Aorta (tissue), 5 donors: ENCODE measurements around the gene COBLL1. TPM values are rescaled to one million over a fixed set of nuclear protein-coding genes. Genes with fewer than 3 reads are reported as not detected.
A peak's percentile ranks its signal among the peaks of the same experiment; 100 is the strongest.

Experiments used
- ATAC-seq: fragments of 200-7000 bp; cut with Tn5 transposase; one replicate; pipeline ENCODE4 v1.9.1; 2022; ENCODE audit warnings: moderate library complexity; ENCODE audit not compliant: low FRiP score
- DNase-seq, 2 donors: peaks; one replicate each; pipeline ENCODE4 v3.0.0-alpha.2; 2020
- H3K27ac ChIP-seq, 2 donors: one replicate each; pipeline ENCODE4 v1.5.1; 2013; ENCODE audit warnings: low read length in 2 of 2, mild to moderate bottlenecking in 2 of 2, moderate library complexity in 2 of 2, control low read depth in 1 of 2, inconsistent platforms in 1 of 2, low read depth in 1 of 2
- H3K27me3 ChIP-seq, 2 donors: one replicate each; pipeline ENCODE4 v1.6.1; 2013; ENCODE audit warnings: control low read depth in 1 of 2, low read length in 1 of 2, mild to moderate bottlenecking in 1 of 2, moderate library complexity in 1 of 2; ENCODE audit not compliant: insufficient read depth in 2 of 2, control insufficient read depth in 1 of 2
- H3K36me3 ChIP-seq, 2 donors: one replicate each; pipeline ENCODE4 v1.6.1; 2013; ENCODE audit warnings: control low read depth in 1 of 2, low read length in 1 of 2, mild to moderate bottlenecking in 1 of 2; ENCODE audit not compliant: insufficient read depth in 2 of 2, control insufficient read depth in 1 of 2
- H3K4me1 ChIP-seq, 2 donors: one replicate each; pipeline ENCODE4 v1.6.1; 2013; ENCODE audit warnings: low read length in 2 of 2, control low read depth in 1 of 2, mild to moderate bottlenecking in 1 of 2, moderate library complexity in 1 of 2; ENCODE audit not compliant: insufficient read depth in 2 of 2, control insufficient read depth in 1 of 2
- H3K4me3 ChIP-seq, 2 donors: one replicate each; pipeline ENCODE4 v1.5.1; 2013; ENCODE audit warnings: low read length in 2 of 2, control low read depth in 1 of 2, mild to moderate bottlenecking in 1 of 2
- H3K9me3 ChIP-seq: one replicate; pipeline ENCODE4 v1.6.1; 2013; ENCODE audit warnings: mild to moderate bottlenecking, low read length; ENCODE audit not compliant: control insufficient read depth
- WGBS, 2 donors: extraction: QIAGEN DNeasy Blood & Tissue Kit; methylation state at CpG; one replicate each; pipeline ENCODE4 v1.1.7; 2013; 5-methylcytosine and 5-hydroxymethylcytosine counted together
- intact Hi-C, 2 donors: fragments of 100-400 bp; cut with DNase I; formaldehyde crosslinking; loops; one replicate each; pipeline versions ENCODE4 v1.14.2 to v1.15.0; 2022
- polyA plus RNA-seq, 2 donors: library from polyadenylated mRNA; stranded (reverse); fragments of 200-250 nt; gene quantifications; one replicate each; pipeline ENCODE4 v1.2.3, GENCODE V29; 2013
- total RNA-seq, 2 donors: library from RNA; stranded (reverse); fragmentation: NEBNext Ultra II Directional; extraction: Animal tissue kit (Norgen Biotek cat#: 25700); gene quantifications; one replicate each; pipeline ENCODE4 v1.2.1, GENCODE V29; 2021
- donor health status: healthy with polysubstance abuse.
- donor health status: Bipolar disorder and iron deficiency.
- donor health status: DM: no; HTN: no; CAD: no.
- donor health status: DM: no; HTN: no; CAD: no.
- donor health status: DM: yes; HTN: yes; CAD: no.

The COBLL1 gene
- total and polyA plus RNA-seq, 4 donors: 20.2 to 101 (median 42.8) TPM

GRCh38 chr2:164792316-164793170, 49.1 kb downstream of the COBLL1 start:
- Histone ChIP-seq H3K27me3 (no peaks in the 10 kb centered on the region), H3K36me3 (no peaks in the 10 kb centered on the region), H3K4me1 (peaks cover 6 to 24% of the 10 kb centered on the region in 2 donors), H3K4me3 (no peak overlapping the region), H3K27ac (peak overlapping the region; percentile 57 to 67), H3K9me3 (no peaks in the 10 kb centered on the region)
- intact Hi-C loops: loop anchor here in 1 of 2 donors (5.0 kb wide), 1 partner anchor 40 kb away; no protein-coding TSS in a partner anchor
- WGBS, 2 donors: 77 to 78% methylated on average over 5 of the region's 5 CpGs
- DNase-seq (no peak), ATAC-seq (no peak)

DNA sequence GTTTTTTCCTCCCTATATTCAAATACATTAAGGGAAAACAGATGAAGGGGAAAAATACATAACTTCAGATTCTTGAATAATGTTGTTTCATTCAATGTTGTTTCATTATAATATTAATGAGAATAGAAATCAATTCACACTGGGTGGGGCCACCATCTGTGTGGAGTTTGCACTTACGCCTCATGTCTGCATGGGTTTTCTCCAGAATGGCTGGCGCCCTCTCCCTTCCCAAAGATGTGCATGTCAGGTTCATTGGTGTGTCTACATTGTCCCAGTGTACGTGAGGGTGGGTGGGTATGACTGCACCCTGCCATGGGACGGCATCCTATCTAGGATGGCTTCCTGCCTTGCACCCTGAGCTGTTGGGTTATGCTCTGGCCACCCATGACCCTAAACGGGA, 51.7 kb downstream of the COBLL1 start:
- Histone ChIP-seq H3K9me3 (no peaks in the 10 kb centered on the region), H3K4me3 (no peak overlapping the region), H3K36me3 (no peaks in the 10 kb centered on the region), H3K27ac (no peak overlapping the region), H3K27me3 (no peaks in the 10 kb centered on the region), H3K4me1 (peaks cover 9 to 25% of the 10 kb centered on the region in 2 donors)
- ATAC-seq (no peak), DNase-seq (no peak)
- 89 to 93% methylated on average over 5 of the region's 5 CpGs for WGBS, 2 donors
- intact Hi-C loops: loop anchor here in 1 of 2 donors (5.0 kb wide), 1 partner anchor 38 kb away; no protein-coding TSS in a partner anchor

DNA sequence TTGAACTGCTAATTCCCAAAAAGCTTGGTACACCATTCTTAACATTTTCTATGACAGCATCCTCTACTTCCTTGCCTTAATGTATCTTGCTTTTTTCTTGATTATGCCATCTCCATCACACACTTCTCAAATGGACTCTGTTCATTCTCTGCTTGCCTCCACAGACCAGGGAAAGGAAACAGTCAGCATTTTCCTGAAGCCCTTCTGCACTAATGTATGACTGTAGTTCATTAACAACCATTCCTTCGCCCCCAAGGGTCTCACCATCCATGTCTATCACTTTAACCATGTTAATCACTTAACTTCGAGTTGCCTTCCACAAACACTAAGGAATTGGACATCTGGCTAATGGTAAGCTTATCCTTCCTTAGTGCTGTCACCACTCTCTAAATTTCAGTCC, 54.8 kb downstream of the COBLL1 start:
- ATAC-seq (no peak), DNase-seq (no peak)
- no peaks in the 10 kb centered on the region for H3K9me3 ChIP-seq
- H3K36me3 ChIP-seq: no peaks in the 10 kb centered on the region
- no peaks in the 10 kb centered on the region for H3K27me3 ChIP-seq
- H3K4me1 ChIP-seq: peaks cover 12 to 16% of the 10 kb centered on the region in 2 donors
- no peak overlapping the region for H3K4me3 ChIP-seq
- intact Hi-C loops: no loop called here
- H3K27ac ChIP-seq: peak overlapping the region in 1 of 2 donors; percentile 57
- 87 to 90% methylated on average over 2 of the region's 2 CpGs for WGBS, 2 donors

DNA sequence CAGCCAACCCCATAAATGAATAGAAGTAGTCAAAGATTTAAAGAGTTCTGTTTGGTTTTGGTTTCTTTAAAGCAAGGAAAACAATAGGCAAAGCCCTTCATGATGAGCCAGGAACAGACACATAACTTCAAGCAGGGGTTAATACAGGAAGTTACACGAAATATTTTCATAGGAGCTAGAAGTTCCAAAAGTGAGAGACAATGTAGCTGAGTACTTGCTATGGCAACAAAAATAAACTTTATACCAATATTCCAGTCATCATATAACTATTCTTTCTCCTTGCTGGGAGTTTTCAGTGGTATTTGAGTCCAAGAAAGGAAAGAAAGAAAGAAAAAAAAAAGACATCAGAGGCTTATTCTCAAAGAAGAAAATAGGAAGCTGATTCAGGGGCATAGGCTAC, 56.2 kb downstream of the COBLL1 start:
- Histone ChIP-seq H3K9me3 (no peaks in the 10 kb centered on the region), H3K4me3 (no peak overlapping the region), H3K36me3 (no peaks in the 10 kb centered on the region), H3K4me1 (peaks cover 9 to 16% of the 10 kb centered on the region in 2 donors), H3K27ac (peak overlapping the region; percentile 99 to 100), H3K27me3 (no peaks in the 10 kb centered on the region)
- peak; percentile 60 for ATAC-seq
- no peak for DNase-seq
- 1 to 3% methylated on average over 1 of the region's 1 CpG for WGBS, 2 donors
- intact Hi-C loops: no loop called here

DNA sequence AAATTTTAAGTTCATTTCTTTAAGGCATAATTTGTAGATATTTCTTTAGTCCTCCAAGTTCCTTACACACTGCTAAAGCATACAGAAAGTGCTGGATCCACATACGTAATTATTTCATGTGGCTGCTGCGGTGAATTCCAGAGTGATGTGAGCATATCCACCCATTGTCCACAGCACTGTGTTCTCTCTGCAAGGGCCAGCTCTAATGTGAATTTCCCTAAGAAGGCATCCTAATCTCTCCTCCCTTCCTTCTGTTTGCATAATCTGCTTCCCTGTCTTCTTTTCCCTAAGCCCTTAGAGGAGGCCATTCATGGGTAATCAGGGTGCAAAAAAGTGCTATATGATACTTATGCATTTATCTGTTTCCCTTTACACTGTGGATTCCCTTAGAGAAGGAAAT, 57.2 kb downstream of the COBLL1 start:
- WGBS, 2 donors: 21 to 28% methylated on average over 2 of the region's 2 CpGs

GRCh38 chr2:164782323-164782722, 59.3 kb downstream of the COBLL1 start:
- peak overlapping the region in 1 of 2 donors; percentile 51 for H3K27ac ChIP-seq
- H3K4me3 ChIP-seq: no peak overlapping the region
- no peaks in the 10 kb centered on the region for H3K9me3 ChIP-seq
- H3K27me3 ChIP-seq: no peaks in the 10 kb centered on the region
- DNase-seq (no peak), ATAC-seq (peak; percentile 85)
- intact Hi-C loops: loop anchor here (1.0 to 5.0 kb wide), 3 partner anchors 35 to 60 kb away; partner anchors contain the start of gene COBLL1 (in 1 of the 2)
- no peaks in the 10 kb centered on the region for H3K36me3 ChIP-seq
- WGBS, 2 donors: 40 to 48% methylated on average over 2 of the region's 2 CpGs
- peaks cover 7 to 11% of the 10 kb centered on the region in 2 donors for H3K4me1 ChIP-seq

More for the DNA sequence above, 57.2 kb downstream of the COBLL1 start:
- intact Hi-C loops: loop anchor here (5.0 kb wide), 2 partner anchors 33 to 58 kb away; partner anchors contain the start of gene COBLL1 (in 1 of the 2)
- H3K27me3 ChIP-seq: no peaks in the 10 kb centered on the region
- H3K27ac ChIP-seq: peak overlapping the region; percentile 75 to 100
- H3K9me3 ChIP-seq: no peaks in the 10 kb centered on the region
- no peaks in the 10 kb centered on the region for H3K36me3 ChIP-seq
- peaks cover 9 to 16% of the 10 kb centered on the region in 2 donors for H3K4me1 ChIP-seq
- DNase-seq: no peak
- peak; percentile 61 for ATAC-seq
- H3K4me3 ChIP-seq: no peak overlapping the region

DNA sequence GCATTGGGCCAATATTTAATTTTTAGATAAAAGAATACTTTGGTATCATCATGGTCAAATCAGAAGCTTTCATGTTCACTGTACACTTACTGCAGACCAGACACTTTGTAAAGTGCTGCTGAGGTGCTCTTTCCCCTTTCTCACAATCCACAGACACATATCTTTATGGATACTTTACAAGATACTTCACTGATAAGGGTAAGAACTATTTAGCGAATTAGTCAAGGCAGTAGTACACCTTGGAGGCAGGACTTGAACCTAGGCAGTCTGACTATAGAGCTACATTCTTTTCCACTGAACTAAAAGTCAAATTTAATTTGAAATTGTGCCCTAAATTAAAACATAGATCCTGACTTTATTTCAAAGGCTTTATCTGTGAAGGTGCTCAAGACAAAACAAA, 60.2 kb downstream of the COBLL1 start:
- no peaks in the 10 kb centered on the region for H3K27me3 ChIP-seq
- intact Hi-C loops: loop anchor here (5.0 kb wide), 2 partner anchors 36 to 61 kb away; partner anchors contain the start of gene COBLL1 (in 1 of the 2)
- no peak for DNase-seq
- ATAC-seq: no peak
- H3K4me1 ChIP-seq: peaks cover 4 to 8% of the 10 kb centered on the region in 2 donors
- H3K36me3 ChIP-seq: no peaks in the 10 kb centered on the region
- no peak overlapping the region for H3K4me3 ChIP-seq
- WGBS, 2 donors: 57 to 63% methylated on average over 1 of the region's 1 CpG
- H3K27ac ChIP-seq: no peak overlapping the region
- no peaks in the 10 kb centered on the region for H3K9me3 ChIP-seq

DNA sequence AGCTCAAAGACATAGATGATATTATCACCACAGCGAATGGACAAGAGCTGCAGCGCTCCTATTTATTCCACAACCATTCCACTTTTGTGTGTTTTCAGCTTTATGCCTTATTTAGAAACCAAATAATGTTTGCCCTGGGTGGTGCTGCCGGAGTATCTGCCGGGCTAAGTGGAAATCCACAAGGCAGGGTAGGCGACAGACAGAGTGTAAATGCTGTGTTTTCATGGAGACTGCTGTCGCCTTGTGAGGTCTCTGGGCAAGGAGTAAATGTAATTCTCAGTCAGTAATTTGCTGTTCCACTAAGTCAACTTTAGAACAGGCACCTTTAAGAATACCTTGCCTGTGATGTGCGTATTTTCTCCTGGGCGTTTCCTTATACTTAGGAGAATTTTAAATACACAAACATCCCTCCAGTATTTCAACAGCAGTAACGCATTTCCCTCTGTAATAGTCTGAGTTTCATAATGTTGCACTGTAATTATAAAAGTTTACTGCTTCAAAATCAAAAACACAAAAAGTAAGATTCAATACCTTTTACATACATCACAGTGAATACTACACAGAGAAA, 60.9 kb downstream of the COBLL1 start:
- ATAC-seq (no peak), DNase-seq (no peak)
- Histone ChIP-seq H3K27me3 (no peaks in the 10 kb centered on the region), H3K27ac (peak overlapping the region in 1 of 2 donors; percentile 21), H3K36me3 (no peaks in the 10 kb centered on the region), H3K4me3 (no peak overlapping the region), H3K9me3 (no peaks in the 10 kb centered on the region), H3K4me1 (peaks cover 4 to 8% of the 10 kb centered on the region in 2 donors)
- WGBS, 2 donors: 66 to 78% methylated on average over 9 of the region's 9 CpGs
- intact Hi-C loops: loop anchor here (5.0 kb wide), 2 partner anchors 37 to 62 kb away; partner anchors contain the start of gene COBLL1 (in 1 of the 2)
